WERI-Rb-1 (cell line): ENCODE measurements around the gene DNAI4.

ENCODE experiments used
- DNase-seq: peaks from one replicate; pipeline ENCODE4 v3.0.0-alpha.2; 2020
- H3K27ac ChIP-seq: fragments of 250-450 bp; sonication (Bioruptor Pico); 2 replicates; pipeline ENCODE4 v1.5.1; 2020; ENCODE audit warnings: mild to moderate bottlenecking, moderate library complexity
- H3K27me3 ChIP-seq: fragments of 250-450 bp; sonication (Bioruptor Pico); 2 replicates; pipeline ENCODE4 v1.5.1; 2021; ENCODE audit warnings: mild to moderate bottlenecking, low read depth, moderate library complexity; ENCODE audit not compliant: insufficient read depth, severe bottlenecking
- H3K36me3 ChIP-seq: fragments of 250-450 bp; sonication (Bioruptor Pico); 2 replicates; pipeline ENCODE4 v1.5.1; 2020; ENCODE audit warnings: mild to moderate bottlenecking, moderate library complexity
- H3K4me3 ChIP-seq: 2 replicates; pipeline ENCODE4 v1.5.1; 2011; ENCODE audit warnings: low read depth, mild to moderate bottlenecking, control low read depth, low read length
- H3K9me3 ChIP-seq: fragments of 250-450 bp; sonication (Bioruptor Pico); 2 replicates; pipeline ENCODE4 v1.5.1; 2021; ENCODE audit warnings: mild to moderate bottlenecking, moderate library complexity; ENCODE audit not compliant: severe bottlenecking
- TF ChIP-seq, protein P1 (sequence below): IDR thresholded peaks from 2 replicates; pipeline ENCODE4 v1.5.1; 2011; ENCODE audit warnings: low read depth, mild to moderate bottlenecking, control low read depth, inconsistent platforms, low read length

DNAI4 gene

DNA sequence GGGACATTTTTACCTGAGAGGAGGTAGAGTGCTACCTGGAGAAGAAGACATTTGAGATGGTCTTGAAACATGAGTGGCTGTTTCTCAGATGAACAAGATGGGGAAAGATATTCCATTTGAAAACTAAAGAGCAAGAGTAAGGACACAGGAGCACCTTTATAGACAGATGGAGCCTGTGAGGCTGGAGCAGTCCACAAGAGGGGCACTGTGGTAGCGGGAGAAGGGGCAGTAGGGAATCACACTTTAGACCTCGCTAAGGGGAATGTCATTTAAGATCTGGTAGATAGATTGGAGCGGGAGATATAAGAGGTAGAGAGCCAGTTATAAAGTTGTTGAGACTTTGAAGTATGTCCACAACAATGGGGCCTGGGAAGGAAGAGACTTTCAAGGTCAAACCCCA is 149.0 kb downstream of the DNAI4 start:
- TF ChIP-seq, protein P1, sequence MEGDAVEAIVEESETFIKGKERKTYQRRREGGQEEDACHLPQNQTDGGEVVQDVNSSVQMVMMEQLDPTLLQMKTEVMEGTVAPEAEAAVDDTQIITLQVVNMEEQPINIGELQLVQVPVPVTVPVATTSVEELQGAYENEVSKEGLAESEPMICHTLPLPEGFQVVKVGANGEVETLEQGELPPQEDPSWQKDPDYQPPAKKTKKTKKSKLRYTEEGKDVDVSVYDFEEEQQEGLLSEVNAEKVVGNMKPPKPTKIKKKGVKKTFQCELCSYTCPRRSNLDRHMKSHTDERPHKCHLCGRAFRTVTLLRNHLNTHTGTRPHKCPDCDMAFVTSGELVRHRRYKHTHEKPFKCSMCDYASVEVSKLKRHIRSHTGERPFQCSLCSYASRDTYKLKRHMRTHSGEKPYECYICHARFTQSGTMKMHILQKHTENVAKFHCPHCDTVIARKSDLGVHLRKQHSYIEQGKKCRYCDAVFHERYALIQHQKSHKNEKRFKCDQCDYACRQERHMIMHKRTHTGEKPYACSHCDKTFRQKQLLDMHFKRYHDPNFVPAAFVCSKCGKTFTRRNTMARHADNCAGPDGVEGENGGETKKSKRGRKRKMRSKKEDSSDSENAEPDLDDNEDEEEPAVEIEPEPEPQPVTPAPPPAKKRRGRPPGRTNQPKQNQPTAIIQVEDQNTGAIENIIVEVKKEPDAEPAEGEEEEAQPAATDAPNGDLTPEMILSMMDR: no peak
- no peak for DNase-seq
- H3K27ac ChIP-seq: no peak overlapping the region
- no peaks in the 10 kb centered on the region for H3K36me3 ChIP-seq
- H3K9me3 ChIP-seq: no peaks in the 10 kb centered on the region
- H3K27me3 ChIP-seq: no peaks in the 10 kb centered on the region
- no peak overlapping the region for H3K4me3 ChIP-seq

- no peaks in the 10 kb centered on the region for H3K27me3 ChIP-seq
- H3K27ac ChIP-seq: no peak overlapping the region
- TF ChIP-seq, protein P1: no peak
- H3K4me3 ChIP-seq: no peak overlapping the region
- DNase-seq: no peak
- H3K36me3 ChIP-seq: no peaks in the 10 kb centered on the region
- H3K9me3 ChIP-seq: no peaks in the 10 kb centered on the region
Measured at GRCh38 chr1:66774438-66774837, 150.2 kb downstream of the DNAI4 start.

DNA sequence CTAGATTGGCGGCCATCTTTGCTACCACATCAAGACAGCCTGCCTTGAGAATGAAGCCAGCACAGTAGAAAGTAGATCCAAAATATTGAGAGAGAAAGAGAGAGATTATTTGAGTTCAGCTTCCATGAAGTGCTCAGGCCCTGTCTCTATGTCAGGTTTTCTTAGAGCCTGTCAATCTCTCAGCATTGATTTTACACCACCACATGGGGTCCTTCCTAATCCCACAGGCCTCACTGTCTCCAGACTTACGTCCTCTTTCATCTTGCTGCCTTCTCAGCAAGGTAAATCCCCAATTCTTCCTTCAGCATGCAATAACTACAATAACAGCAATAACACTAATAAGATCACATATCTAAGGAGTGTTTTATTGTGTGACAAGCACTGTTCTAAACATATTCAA is 151.4 kb downstream of the DNAI4 start:
- Histone ChIP-seq H3K27ac (no peak overlapping the region), H3K4me3 (no peak overlapping the region), H3K27me3 (no peaks in the 10 kb centered on the region), H3K36me3 (no peaks in the 10 kb centered on the region), H3K9me3 (no peaks in the 10 kb centered on the region)
- peak; percentile 10 for DNase-seq
- TF ChIP-seq, protein P1: no peak

DNA sequence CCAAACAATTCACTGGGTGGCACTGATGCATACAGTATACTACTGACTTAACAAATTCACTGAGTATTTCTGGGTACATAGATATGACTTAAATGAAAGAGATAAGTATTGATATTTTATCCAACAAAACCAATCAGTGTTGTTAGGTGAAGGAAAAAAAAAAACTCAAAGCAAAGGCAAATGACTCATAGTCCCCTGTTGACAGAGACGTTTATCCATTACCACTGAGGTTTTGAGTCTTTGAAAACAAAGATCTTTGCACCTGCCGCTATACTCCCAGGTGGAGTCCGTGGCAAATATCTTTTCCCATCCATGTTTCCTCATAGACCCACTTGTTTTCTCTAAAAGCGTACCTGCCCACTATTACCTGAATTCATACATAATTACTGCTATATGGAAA is 154.0 kb downstream of the DNAI4 start:
- DNase-seq: no peak
- Histone ChIP-seq H3K4me3 (no peak overlapping the region), H3K27me3 (no peaks in the 10 kb centered on the region), H3K9me3 (no peaks in the 10 kb centered on the region), H3K27ac (no peak overlapping the region), H3K36me3 (no peaks in the 10 kb centered on the region)
- TF ChIP-seq, protein P1: no peak

GRCh38 chr1:66770240-66770639 is 154.4 kb downstream of the DNAI4 start:
- H3K27ac ChIP-seq: no peak overlapping the region
- no peaks in the 10 kb centered on the region for H3K27me3 ChIP-seq
- H3K4me3 ChIP-seq: no peak overlapping the region
- no peak for DNase-seq
- TF ChIP-seq, protein P1: no peak
- no peaks in the 10 kb centered on the region for H3K9me3 ChIP-seq
- H3K36me3 ChIP-seq: no peaks in the 10 kb centered on the region

DNA sequence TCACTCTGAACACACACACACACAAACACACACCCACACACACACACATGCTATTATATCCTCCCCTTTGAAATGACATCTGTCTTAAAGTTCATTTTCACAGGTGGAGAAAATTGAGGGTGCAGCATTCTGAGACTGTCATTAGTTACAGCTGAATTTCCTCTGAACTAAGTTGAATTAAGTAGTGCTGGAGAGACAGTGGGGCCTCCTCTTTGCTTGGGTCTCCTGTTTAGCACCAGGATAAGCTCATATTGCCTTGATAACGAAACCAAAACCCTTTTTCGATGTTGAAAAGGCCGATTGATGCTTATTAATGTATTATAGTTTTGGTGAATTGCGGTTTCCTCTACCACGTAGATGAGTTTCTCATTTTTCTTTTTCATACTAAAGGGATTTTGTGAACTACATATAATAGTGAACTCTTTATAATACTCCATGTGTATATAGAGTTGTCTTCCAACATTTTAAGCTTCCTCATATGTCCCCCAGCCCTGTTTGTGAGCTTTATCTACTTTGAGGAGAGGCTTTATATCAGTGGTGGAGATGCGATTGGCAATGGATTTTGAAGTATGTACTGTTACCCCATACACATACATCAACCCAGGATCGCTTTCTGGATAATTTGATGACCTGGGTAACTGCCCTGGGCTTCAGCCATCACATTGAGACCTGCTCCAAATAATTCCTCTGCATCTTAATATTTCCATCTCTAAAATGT is 155.0 kb downstream of the DNAI4 start:
- TF ChIP-seq, protein P1: no peak
- no peaks in the 10 kb centered on the region for H3K36me3 ChIP-seq
- no peak overlapping the region for H3K4me3 ChIP-seq
- DNase-seq: no peak
- no peaks in the 10 kb centered on the region for H3K9me3 ChIP-seq
- no peak overlapping the region for H3K27ac ChIP-seq
- H3K27me3 ChIP-seq: no peaks in the 10 kb centered on the region
